Measurements from ENCODE around the gene MYH7B. TPM values are rescaled to one million over a fixed set of nuclear protein-coding genes. Genes with fewer than 3 reads are reported as not detected.

MYH7B gene
- total and polyA plus RNA-seq, 3 experiments from 2014 or later: 0.16 to 0.48 (median 0.26) TPM

GRCh38 chr20:34987288-34988190, 31.9 kb downstream of the MYH7B start:
- H3K9me3 ChIP-seq (ENCODE audit: low read length): no peaks in the 10 kb centered on the region
- Mint-ChIP-seq H3K9me3 (no peaks in the 10 kb centered on the region), H3K36me3 (peaks cover 0 to 3% (median 1%) of the 10 kb centered on the region in 3 donors), H3K4me3 (no peak overlapping the region), H3K27me3 (peaks cover 5 to 15% of the 10 kb centered on the region in 2 donors), H3K27ac (peak overlapping the region in 3 of 8 donors; percentile 23 to 97 (median 65)), H3K4me1 (no peaks in the 10 kb centered on the region)
- POLR2A ChIA-PET: no interaction called here
- CTCF ChIA-PET: no interaction called here
- DNase-seq: no peak
- no peak overlapping the region for H3K4me3 ChIP-seq (ENCODE audit: low read length)
- peaks cover 10% of the 10 kb centered on the region for H3K27me3 ChIP-seq (ENCODE audit: insufficient read depth, low read length, poor library complexity, severe bottlenecking)
- H3K36me3 ChIP-seq (ENCODE audit: insufficient read depth, low read length): no peaks in the 10 kb centered on the region
- H3K4me1 ChIP-seq (ENCODE audit: insufficient read depth, low read length): no peaks in the 10 kb centered on the region
- H3K27ac ChIP-seq (ENCODE audit: low read depth, low read length): no peak overlapping the region

DNA sequence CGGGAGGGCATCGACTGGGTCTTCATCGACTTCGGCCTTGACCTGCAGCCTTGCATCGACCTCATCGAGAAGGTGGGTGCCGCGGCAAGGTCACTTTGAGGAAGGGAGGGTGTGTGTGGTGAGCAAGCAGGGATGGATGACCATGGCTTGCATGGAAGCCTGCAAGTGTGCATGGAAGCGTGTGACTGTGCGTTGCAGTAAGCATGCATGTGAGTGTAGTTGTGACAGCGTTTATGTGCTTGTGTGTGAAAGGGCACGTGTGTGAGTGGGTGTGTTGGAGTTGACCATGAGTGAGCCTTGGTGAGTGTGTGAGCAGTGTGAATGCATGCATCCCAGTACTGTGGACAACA, 32.5 kb downstream of the MYH7B start:
- Mint-ChIP-seq H3K36me3 (peaks cover 0 to 2% (median 0%) of the 10 kb centered on the region in 3 donors), H3K9me3 (no peaks in the 10 kb centered on the region), H3K4me1 (no peaks in the 10 kb centered on the region), H3K27ac (peak overlapping the region in 4 of 8 donors; percentile 15 to 97 (median 54)), H3K4me3 (no peak overlapping the region), H3K27me3 (peaks cover 0 to 9% of the 10 kb centered on the region in 2 donors)
- peaks cover 9% of the 10 kb centered on the region for H3K27me3 ChIP-seq (ENCODE audit: insufficient read depth, low read length, poor library complexity, severe bottlenecking)
- no peak for DNase-seq
- no peak overlapping the region for H3K27ac ChIP-seq (ENCODE audit: low read depth, low read length)
- no peak overlapping the region for H3K4me3 ChIP-seq (ENCODE audit: low read length)
- no peaks in the 10 kb centered on the region for H3K36me3 ChIP-seq (ENCODE audit: insufficient read depth, low read length)
- ChIA-PET POLR2A (interaction anchor here (0.6 kb wide), 1 partner anchor 466 kb away, joined by 3 read pairs; no protein-coding TSS in a partner anchor), CTCF (no interaction called here)
- H3K4me1 ChIP-seq (ENCODE audit: insufficient read depth, low read length): no peaks in the 10 kb centered on the region
- H3K9me3 ChIP-seq (ENCODE audit: low read length): no peaks in the 10 kb centered on the region

GRCh38 chr20:34989118-34989517, 33.5 kb downstream of the MYH7B start:
- H3K4me3 ChIP-seq (ENCODE audit: low read length): no peak overlapping the region
- ChIA-PET CTCF (no interaction called here), POLR2A (no interaction called here)
- H3K4me3 Mint-ChIP-seq: no peak overlapping the region
- peaks cover 0 to 3% of the 10 kb centered on the region in 2 donors for H3K27me3 Mint-ChIP-seq
- no peaks in the 10 kb centered on the region for H3K27me3 ChIP-seq (ENCODE audit: insufficient read depth, low read length, poor library complexity, severe bottlenecking)
- H3K27ac Mint-ChIP-seq: peak overlapping the region in 1 of 8 donors; percentile 61
- no peaks in the 10 kb centered on the region for H3K4me1 ChIP-seq (ENCODE audit: insufficient read depth, low read length)
- DNase-seq: no peak
- H3K9me3 Mint-ChIP-seq: no peaks in the 10 kb centered on the region
- no peak overlapping the region for H3K27ac ChIP-seq (ENCODE audit: low read depth, low read length)
- H3K36me3 Mint-ChIP-seq: peaks cover 0 to 11% (median 0%) of the 10 kb centered on the region in 3 donors
- H3K9me3 ChIP-seq (ENCODE audit: low read length): no peaks in the 10 kb centered on the region
- no peaks in the 10 kb centered on the region for H3K4me1 Mint-ChIP-seq
- H3K36me3 ChIP-seq (ENCODE audit: insufficient read depth, low read length): no peaks in the 10 kb centered on the region

GRCh38 chr20:34989670-34990069, 34.0 kb downstream of the MYH7B start:
- no peaks in the 10 kb centered on the region for H3K4me1 Mint-ChIP-seq
- no peak overlapping the region for H3K27ac Mint-ChIP-seq
- H3K9me3 Mint-ChIP-seq: no peaks in the 10 kb centered on the region
- Histone ChIP-seq H3K4me3 (ENCODE audit: low read length) (no peak overlapping the region), H3K27me3 (ENCODE audit: insufficient read depth, low read length, poor library complexity, severe bottlenecking) (no peaks in the 10 kb centered on the region), H3K36me3 (ENCODE audit: insufficient read depth, low read length) (no peaks in the 10 kb centered on the region), H3K27ac (ENCODE audit: low read depth, low read length) (no peak overlapping the region), H3K4me1 (ENCODE audit: insufficient read depth, low read length) (no peaks in the 10 kb centered on the region), H3K9me3 (ENCODE audit: low read length) (no peaks in the 10 kb centered on the region)
- H3K27me3 Mint-ChIP-seq: peaks cover 0 to 3% of the 10 kb centered on the region in 2 donors
- no peak overlapping the region for H3K4me3 Mint-ChIP-seq
- ChIA-PET CTCF (no interaction called here), POLR2A (no interaction called here)
- H3K36me3 Mint-ChIP-seq: peaks cover 0 to 16% (median 0%) of the 10 kb centered on the region in 3 donors
- DNase-seq: no peak

DNA sequence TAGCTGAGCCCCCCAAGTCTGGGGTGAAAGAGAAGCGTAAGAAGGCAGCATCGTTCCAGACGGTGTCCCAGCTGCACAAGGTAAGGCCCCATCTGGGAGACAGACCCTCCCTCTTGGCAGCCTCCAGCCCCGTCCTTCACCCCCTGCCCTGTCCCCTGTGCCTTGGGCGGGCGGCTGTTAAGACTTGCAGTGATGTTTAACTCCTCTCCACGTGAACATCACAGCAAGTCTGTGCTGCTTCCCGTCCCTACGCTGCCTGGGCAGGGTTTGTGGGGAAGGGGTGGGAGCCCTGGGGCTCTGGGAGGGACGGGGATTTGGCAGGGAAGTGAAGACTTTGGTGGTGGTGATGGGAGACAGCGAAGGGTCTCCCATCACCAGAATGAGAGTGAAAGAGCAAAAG, 34.6 kb downstream of the MYH7B start:
- Histone ChIP-seq H3K27ac (ENCODE audit: low read depth, low read length) (no peak overlapping the region), H3K27me3 (ENCODE audit: insufficient read depth, low read length, poor library complexity, severe bottlenecking) (no peaks in the 10 kb centered on the region), H3K4me3 (ENCODE audit: low read length) (no peak overlapping the region), H3K9me3 (ENCODE audit: low read length) (no peaks in the 10 kb centered on the region), H3K36me3 (ENCODE audit: insufficient read depth, low read length) (no peaks in the 10 kb centered on the region), H3K4me1 (ENCODE audit: insufficient read depth, low read length) (no peaks in the 10 kb centered on the region)
- DNase-seq: no peak
- no peaks in the 10 kb centered on the region for H3K9me3 Mint-ChIP-seq
- ChIA-PET POLR2A (no interaction called here), CTCF (no interaction called here)
- peaks cover 0 to under 1% of the 10 kb centered on the region in 2 donors for H3K27me3 Mint-ChIP-seq
- no peak overlapping the region for H3K4me3 Mint-ChIP-seq
- peaks cover 0 to 22% (median 0%) of the 10 kb centered on the region in 3 donors for H3K36me3 Mint-ChIP-seq
- no peaks in the 10 kb centered on the region for H3K4me1 Mint-ChIP-seq
- no peak overlapping the region for H3K27ac Mint-ChIP-seq

- Mint-ChIP-seq H3K36me3 (peaks cover 0 to 26% (median 0%) of the 10 kb centered on the region in 3 donors), H3K4me3 (no peak overlapping the region), H3K4me1 (no peaks in the 10 kb centered on the region), H3K27ac (peak overlapping the region in 1 of 8 donors; percentile 43), H3K9me3 (no peaks in the 10 kb centered on the region), H3K27me3 (no peaks in the 10 kb centered on the region)
- Histone ChIP-seq H3K36me3 (ENCODE audit: insufficient read depth, low read length) (peaks cover 4% of the 10 kb centered on the region), H3K27ac (ENCODE audit: low read depth, low read length) (no peak overlapping the region), H3K4me3 (ENCODE audit: low read length) (no peak overlapping the region), H3K9me3 (ENCODE audit: low read length) (no peaks in the 10 kb centered on the region), H3K4me1 (ENCODE audit: insufficient read depth, low read length) (no peaks in the 10 kb centered on the region), H3K27me3 (ENCODE audit: insufficient read depth, low read length, poor library complexity, severe bottlenecking) (no peaks in the 10 kb centered on the region)
- no peak for DNase-seq
- CTCF ChIA-PET: no interaction called here
- POLR2A ChIA-PET: no interaction called here
Measured at GRCh38 chr20:34990661-34991214, 35.1 kb downstream of the MYH7B start.

- CTCF ChIA-PET: no interaction called here
- POLR2A ChIA-PET: no interaction called here
- peaks cover 0 to 47% (median 4%) of the 10 kb centered on the region in 3 donors for H3K36me3 Mint-ChIP-seq
- H3K4me1 Mint-ChIP-seq: peaks cover 0 to 10% (median 0%) of the 10 kb centered on the region in 3 donors
- Histone ChIP-seq H3K4me1 (ENCODE audit: insufficient read depth, low read length) (no peaks in the 10 kb centered on the region), H3K9me3 (ENCODE audit: low read length) (no peaks in the 10 kb centered on the region), H3K27me3 (ENCODE audit: insufficient read depth, low read length, poor library complexity, severe bottlenecking) (no peaks in the 10 kb centered on the region), H3K36me3 (ENCODE audit: insufficient read depth, low read length) (peaks cover 5% of the 10 kb centered on the region), H3K27ac (ENCODE audit: low read depth, low read length) (no peak overlapping the region), H3K4me3 (ENCODE audit: low read length) (no peak overlapping the region)
- no peak overlapping the region for H3K4me3 Mint-ChIP-seq
- no peak for DNase-seq
- H3K9me3 Mint-ChIP-seq: no peaks in the 10 kb centered on the region
- peak overlapping the region in 1 of 8 donors; percentile 88 for H3K27ac Mint-ChIP-seq
- H3K27me3 Mint-ChIP-seq: peaks cover 0 to 1% of the 10 kb centered on the region in 2 donors
Measured at GRCh38 chr20:34992751-34993417, 37.2 kb downstream of the MYH7B start.

- POLR2A ChIA-PET: no interaction called here
- Mint-ChIP-seq H3K27me3 (peaks cover 0 to 1% of the 10 kb centered on the region in 2 donors), H3K27ac (peak overlapping the region in 1 of 8 donors; percentile 41), H3K4me3 (no peak overlapping the region), H3K4me1 (peaks cover 0 to 13% (median 0%) of the 10 kb centered on the region in 3 donors), H3K9me3 (no peaks in the 10 kb centered on the region), H3K36me3 (peaks cover 0 to 58% (median 8%) of the 10 kb centered on the region in 3 donors)
- no peak for DNase-seq
- H3K27me3 ChIP-seq (ENCODE audit: insufficient read depth, low read length, poor library complexity, severe bottlenecking): no peaks in the 10 kb centered on the region
- H3K36me3 ChIP-seq (ENCODE audit: insufficient read depth, low read length): peaks cover 5% of the 10 kb centered on the region
- no peaks in the 10 kb centered on the region for H3K4me1 ChIP-seq (ENCODE audit: insufficient read depth, low read length)
- no peak overlapping the region for H3K27ac ChIP-seq (ENCODE audit: low read depth, low read length)
- no peak overlapping the region for H3K4me3 ChIP-seq (ENCODE audit: low read length)
- H3K9me3 ChIP-seq (ENCODE audit: low read length): no peaks in the 10 kb centered on the region
- CTCF ChIA-PET: no interaction called here
Measured at GRCh38 chr20:34993941-34994508, 38.4 kb downstream of the MYH7B start.
